GM18508 (cell line): ENCODE measurements around the gene TET2.

Experiments
- ATAC-seq: cut with Tn5 transposase; IDR thresholded peaks from one replicate; pipeline ENCODE4 v1.9.1; 2021; ENCODE audit warnings: moderate number of reproducible peaks; ENCODE audit not compliant: insufficient read depth, unreplicated experiment

The TET2 gene

DNA sequence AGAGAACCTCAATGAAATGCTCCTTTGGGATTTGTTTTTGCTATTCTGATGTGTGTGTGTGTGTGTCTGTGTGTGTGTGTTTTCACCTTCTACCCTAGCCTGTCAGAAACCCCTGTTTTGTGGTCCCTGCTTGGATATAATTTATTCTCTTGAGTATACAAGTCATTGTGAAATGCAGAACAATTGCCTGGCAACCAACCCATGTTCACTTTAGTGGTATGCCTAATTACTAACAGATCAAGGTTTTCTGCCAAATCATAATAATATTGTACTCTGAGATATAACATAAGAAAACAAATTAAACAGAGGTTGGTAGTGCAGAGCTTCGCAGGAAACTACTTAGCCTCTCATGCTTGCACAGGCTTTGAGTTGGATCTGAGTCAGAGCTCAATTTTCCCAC is 7.0 kb upstream of the TET2 start:
- ATAC-seq = no peak

DNA sequence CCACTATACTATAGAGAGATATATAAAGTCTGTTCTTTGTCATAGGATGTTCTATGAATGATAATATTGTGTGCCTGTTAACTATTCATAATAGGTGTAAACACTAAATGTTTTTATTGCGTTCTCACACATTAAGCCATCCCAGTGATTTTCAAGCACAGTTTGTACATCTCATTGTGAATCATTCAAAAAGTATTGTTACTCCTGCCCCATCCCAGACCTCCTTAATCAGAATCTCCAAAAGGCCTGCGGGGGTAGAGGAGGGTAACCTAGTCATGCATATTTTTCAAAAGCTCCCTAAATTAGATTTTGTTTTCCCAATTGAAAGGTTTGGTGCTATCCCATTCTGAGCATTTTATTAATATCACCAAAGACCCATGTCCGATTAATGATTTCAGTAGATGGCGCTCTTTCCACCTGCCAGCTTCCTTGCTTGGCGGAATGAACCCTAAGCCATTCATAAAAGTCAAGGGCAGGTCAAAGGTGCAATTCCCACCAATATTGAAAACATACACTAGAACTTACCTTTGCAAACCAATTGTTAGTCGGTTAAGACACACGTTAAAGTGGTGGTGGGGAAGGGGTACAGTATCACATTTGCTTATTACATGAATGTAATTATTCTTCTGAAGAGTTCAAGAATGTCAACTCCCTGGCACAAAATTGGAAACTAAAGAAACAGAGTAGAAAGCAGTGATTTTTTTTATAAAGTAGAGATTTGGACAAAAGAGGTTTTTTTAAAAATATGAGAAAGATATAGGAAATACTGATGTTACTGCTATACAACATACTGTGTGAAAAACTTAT is 5.8 kb upstream of the TET2 start:
- ATAC-seq = no peak

DNA sequence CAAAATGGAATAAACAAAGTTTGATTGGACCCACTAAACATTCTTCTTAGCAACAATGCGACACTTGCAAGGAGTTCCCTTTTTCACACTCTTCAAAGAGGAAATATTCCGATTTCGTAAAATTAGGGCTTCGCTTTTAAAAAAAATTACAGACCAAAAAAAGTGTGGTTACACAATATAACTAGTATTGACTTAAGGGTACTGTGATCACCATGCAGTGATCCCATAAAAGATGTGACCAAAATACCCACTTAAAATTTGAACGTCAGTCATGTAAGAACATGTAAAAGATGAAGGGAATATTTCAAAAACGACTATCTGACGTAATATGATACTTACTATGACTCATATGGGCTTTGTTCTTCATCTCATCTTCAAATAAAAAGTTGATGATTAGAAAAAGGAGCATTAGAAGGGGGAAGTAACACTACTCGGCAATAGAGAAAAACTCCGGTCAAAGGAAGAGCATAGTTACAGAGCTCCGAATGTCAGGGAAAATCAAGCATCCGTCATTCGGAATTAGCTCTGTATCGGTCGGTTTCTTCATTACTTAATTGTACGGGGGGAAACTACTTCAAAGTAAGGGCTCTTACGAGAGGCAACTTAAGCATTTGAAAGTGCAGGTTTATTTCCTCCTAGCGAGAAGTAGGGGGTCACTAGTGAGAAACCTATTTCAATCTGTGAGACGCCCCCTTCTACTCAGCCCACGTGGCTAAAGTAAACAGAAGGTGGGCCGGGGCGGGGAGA is 1.3 kb upstream of the TET2 start:
- peak; percentile 26 for ATAC-seq

DNA sequence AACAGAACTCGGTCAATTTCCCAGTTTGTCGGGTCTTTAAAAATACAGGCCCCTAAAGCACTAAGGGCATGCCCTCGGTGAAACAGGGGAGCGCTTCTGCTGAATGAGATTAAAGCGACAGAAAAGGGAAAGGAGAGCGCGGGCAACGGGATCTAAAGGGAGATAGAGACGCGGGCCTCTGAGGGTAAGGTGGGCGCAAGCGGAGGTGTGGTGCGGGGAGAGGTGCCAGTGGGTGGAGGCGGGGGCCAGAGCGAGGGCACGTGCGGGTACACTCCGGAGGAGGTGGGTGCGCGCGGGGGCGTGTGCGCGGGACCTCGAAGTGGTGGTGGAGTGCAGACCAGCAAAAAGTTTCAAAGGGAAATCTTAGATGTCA is 787 bp upstream of the TET2 start:
- ATAC-seq = no peak

DNA sequence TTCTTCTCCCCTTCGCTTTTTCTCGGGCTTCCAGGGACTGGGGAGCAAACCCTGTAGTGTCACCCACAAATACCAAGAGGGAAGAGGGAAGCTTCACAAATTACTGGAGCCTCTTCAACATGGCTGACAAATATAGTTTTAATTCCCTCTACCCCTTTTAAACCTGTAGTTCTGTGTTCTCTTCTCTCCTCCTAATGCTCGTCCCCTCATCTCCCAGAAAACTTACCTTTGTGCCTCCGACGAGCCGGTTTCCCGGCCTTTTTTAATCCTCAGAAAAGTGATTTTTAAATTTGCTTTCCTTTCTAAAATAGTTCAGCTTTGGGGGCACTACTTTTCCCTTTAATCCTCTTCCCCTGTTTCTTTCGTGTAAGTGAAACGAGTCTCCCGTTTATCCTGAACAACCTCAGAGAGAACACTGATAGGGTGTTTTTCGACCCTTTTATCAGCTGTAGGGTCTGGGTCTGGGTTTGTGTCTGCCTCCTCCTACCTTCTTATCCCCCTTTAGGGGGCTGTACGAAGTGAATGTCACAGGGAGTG is 408 bp downstream of the TET2 start:
- ATAC-seq = no peak

DNA sequence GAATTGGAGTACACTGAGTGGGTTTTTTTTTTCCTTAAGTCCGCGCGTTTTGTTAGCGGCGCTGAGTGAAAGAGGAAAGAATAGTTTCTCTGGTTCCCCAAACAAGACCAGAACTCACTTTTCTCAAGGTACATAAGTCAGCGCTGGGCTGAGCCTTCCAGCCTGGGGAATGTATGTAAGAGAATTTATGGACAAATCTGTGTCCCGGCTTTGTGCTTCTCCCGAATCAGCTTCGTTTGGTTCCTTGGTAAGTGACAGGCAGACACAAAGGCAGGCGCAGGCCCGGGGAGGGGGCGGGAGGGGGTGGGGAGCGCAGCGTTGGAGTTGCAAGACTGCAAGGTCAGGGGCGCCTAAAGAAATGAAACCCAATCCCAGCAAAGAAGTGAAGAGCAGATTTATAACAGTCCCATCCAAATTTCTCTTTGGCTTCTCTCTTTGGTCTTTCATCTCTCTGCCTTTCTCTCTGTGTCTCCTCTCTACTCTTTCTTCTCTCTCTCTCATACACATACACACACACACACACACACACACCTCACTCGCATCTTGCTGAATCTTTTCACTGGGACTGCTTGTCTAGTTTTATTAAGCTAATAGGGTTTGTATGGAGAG is 981 bp downstream of the TET2 start:
- no peak for ATAC-seq

DNA sequence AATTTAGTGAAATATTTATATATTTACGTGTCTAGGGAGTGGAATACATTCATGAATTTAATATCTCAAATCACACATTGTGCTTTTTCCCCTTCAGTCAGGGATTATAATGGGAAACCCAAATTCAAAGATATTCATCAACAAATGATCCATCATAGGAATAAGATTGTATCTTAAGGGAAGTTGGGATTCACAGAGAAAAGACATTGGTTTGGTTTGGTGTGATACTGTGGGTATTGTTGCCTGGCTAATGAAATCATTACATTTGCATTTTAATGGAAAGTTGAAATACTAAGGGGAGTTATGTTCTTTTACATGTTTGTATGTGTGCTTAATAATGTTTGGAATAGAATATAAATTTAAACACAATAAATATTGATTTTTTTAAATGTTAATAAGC is 1.7 kb downstream of the TET2 start:
- ATAC-seq = no peak

DNA sequence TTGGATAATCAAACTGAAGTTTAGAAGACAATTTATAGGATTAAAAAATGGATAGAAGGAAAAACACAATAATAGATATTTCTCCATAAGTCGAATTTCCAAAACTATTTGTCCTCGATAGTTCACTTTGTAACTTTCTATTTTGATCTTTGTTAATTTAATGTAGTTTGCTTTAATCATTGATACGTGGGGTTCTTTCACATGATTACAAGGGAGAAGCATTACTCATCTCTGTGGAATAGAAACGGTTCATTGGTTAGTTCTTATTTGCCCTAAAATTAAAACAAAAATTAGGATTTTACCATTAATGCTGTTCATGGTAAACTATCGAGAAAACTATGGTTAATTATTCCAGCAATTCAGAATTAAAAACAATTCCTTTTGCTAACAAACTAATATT is 2.1 kb downstream of the TET2 start:
- ATAC-seq = no peak

DNA sequence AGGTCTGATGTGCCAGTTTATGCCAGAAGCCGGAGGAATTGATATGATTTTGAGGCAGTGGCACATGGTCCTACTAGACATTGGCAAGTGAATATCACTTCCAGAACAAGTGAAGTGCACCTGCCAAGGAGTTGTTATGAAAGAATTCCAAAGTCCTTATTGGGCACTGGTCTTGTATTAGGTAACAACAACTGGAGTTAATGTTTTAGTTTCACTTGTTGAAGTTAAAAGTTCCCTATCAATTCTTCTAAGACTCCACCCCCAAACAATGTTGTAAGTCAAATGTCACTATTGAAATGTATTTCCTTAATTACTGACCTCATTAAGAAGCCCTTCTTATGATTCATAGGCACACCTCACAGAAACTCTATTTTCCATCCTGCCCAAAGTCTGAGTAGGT is 3.1 kb downstream of the TET2 start:
- ATAC-seq = no peak

DNA sequence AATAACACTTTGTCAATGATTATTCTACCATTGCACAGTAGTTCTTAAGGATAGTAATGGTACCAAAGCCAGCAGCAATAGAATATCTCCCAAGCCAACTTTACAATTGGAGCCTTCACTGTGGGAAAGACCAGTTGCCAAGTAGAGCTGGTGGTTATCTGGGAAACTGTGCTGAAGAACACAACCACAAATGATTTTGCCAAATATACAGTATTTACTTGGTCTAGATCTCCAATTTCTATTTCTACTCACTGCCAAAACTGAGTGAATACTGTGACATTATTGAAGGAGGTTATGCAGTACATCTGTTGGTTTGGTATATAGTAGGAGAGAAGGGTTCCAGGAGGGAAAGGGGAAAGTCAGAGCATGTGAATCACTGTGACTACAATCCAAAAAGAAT is 3.8 kb downstream of the TET2 start:
- no peak for ATAC-seq

DNA sequence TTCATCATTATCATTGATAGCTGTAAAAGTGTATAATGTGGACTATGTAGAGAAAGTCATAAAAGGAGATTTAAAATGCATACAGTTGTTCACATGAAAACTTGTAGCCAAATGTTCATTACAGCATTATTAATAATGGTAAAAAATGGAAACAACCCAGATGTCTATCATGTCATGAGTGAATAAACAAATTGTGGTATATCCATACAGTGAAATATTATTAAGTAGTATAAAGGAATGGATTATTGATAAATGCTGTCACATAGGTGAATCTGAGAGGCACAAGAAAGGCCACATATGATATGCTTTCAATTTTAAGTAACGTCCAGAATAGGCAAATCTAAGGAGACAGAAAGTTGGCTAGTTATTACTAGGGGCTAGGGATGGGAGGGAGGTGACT is 7.1 kb downstream of the TET2 start:
- no peak for ATAC-seq

DNA sequence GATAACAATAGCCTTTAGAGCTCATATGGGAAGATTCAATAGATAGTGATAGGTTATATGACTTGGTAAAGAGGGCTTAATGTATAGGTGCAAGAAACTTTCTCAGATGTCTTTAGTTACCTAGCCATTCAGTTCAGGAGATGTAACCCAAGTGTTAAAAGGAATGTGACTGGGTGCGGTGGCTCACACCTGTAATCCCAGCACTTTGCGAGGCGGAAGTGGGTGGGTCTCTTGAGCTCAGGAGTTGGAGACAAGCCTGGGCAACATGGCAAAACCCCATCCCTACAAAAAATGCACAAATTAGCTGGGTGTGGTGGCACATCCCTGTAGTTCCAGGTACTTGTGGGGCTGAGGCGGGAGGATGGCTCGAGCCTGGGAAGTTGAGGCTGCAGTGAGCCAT is 7.9 kb downstream of the TET2 start:
- ATAC-seq = no peak

DNA sequence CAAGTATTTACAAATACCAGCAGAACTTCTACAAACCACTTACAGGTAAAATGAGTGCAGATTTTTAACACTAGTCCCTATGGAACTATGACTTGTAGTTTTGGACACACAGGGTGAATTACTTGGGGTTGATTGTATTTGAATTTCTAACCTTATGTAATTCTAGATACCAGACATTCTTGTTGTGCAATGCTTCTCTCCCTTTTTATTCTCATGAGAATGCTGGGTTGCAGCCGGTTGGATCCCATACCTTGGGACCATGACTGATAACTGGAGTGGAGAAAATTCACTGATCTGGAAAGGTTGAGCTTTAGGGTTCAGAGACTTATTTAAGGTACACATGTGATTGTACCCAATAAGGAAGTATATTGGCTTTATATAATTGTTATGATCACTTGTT is 8.8 kb downstream of the TET2 start:
- no peak for ATAC-seq

DNA sequence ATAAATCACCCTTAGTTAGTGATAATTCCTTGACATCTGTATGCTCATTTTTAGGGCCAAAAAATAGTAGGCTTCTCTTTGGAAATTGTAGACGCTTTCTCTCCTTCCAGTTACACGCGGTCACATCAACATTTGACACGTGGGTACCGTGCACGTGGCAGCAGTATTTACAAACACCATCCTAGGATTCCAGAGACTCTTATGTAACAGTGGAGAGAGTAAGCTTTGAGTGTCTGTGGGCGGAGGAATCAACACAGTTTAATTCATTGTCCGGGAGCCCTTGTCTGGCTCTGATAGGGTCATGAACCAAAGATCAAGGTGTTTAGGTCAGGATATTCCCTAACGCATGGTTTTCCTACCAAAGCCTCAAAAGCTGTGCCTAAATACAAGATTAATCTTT is 12.2 kb downstream of the TET2 start:
- no peak for ATAC-seq

DNA sequence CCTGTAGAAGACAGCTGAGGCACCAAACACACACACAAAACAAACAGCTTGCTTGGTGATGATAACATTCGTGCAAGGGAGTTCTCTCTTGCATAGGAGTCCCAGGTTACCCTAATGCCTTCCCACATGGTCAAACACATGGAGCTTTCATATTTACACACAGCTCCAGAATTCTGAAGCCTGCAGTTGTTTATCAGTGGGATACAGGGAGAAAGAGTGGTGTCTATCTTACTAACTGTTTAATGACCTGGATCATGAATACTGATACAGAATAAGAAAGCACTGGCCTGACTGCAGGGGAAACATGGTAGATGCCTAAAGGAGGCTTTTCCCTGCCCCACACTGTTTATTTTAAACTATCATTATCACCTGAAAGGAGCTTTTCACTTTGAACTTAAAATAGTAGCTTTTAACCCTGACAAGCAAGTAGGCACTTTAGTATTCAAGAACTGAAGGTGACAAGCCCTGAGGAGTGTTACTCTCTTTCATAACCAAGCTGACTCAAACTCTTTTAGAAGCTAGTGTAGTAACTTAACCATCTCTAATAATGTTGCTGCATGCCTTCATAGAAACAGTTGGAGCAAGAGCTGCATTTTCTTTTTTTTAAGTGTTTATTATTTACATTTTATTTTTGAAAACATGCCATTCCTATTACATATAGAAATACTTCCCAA is 15.6 kb downstream of the TET2 start:
- ATAC-seq = no peak

DNA sequence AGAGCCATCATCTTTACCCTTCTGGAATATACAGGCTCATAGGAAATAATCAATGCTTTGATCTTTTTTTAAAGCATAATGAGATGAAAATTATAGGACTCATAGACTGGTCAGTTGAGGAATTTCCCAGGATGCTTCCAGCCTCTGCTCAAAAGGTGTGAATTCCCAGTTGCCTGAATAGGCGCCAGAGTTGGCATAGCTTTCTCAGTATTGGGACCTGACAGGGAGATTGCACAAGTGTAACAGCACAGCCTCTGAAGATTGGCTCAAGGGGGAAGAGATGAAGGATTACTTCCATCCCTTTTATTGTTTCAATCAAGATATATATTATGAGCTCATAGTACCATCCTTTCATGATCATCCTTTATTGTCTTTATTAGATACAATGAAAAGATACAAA is 17.9 kb downstream of the TET2 start:
- no peak for ATAC-seq

DNA sequence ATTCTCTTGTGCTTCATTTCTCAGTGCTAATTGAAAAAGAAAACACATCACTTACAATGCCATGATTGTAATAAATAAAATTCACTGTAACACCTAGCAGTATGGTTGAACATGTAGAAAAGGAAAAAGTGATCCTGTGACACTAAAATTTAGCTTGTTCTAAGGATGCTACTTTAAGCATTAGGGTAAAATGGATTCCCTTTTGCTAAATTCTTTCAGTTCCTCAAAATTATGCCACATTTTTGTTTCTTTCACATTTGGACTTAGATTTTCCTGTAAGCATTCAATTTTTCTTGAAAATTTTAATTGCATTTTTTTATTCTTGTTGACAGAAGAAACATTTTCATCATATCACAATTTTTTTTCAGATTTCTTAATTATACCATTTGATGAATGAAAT is 19.4 kb downstream of the TET2 start:
- ATAC-seq = no peak

DNA sequence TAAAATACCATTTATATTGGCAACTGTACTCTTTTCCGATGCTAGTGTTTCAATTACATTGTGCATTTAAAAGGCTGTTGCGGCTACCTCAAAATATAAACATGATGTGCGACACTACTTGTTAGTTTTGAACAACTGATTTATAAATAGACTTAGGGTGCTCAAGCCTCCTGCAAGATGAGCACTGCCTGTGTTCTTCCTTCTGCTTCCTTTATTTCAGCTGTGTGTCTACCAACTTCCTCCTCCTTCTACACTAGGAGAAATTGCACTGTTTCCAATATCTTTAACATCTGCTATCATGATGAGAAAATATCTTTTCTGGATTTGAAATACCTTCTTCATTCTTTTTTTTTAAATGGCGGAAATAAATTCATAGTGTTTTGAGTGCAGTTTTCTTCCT is 24.0 kb downstream of the TET2 start:
- no peak for ATAC-seq

DNA sequence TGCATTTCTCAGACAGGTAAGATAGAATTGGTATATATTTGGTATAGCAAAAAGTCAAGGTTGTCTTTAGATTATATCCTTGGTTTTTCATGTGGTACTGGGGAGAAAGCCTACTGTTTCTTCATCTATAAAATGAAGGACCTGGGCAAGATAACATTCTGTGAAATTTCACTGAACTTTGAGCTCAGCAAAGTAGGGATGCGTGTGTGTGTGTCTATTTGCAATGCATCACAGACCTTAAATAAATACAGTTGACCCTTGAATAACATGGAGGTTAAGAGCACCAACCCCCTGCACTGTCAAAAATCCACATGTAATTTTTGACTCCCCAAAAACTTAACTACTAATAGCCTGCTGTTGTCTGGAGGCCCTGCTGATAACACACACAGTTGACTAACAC is 25.2 kb downstream of the TET2 start:
- ATAC-seq = no peak

DNA sequence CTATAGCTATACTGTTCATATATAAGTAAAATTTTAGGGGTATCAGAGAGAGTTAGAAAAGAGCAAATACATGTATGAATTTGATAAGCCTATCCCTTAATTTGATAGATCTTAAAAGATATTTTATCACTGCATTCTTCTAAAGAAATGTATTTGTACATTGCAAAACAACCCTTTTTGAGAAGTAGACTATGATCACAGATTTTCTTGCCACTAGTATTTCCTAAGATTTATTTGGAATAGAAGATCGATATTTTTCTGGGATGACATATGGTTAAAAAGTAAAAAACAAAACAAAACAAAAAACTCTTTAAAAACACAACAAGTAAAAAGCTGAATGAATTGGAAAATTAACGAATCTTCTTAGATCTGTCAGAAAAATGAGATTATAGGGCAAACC is 27.4 kb downstream of the TET2 start:
- no peak for ATAC-seq
